Hepatocyte (in vitro differentiated cells): Measurements from ENCODE around the gene IGLL5. TPM values are rescaled to one million over a fixed set of nuclear protein-coding genes. Genes with fewer than 3 reads are reported as not detected.

Source experiments
- DNase-seq: peaks from one replicate; pipeline ENCODE4 v3.0.0-alpha.2; 2016; ENCODE audit warnings: low spot score
- H2AFZ ChIP-seq: fragments of 200-600 bp; sonication (generic); 2 replicates; pipeline ENCODE4 v1.6.0; 2016; ENCODE audit warnings: antibody characterized with exemption, mild to moderate bottlenecking
- H3K27ac ChIP-seq: fragments of 200-600 bp; sonication (generic); 2 replicates; pipeline ENCODE4 v1.5.1; 2016; ENCODE audit warnings: mild to moderate bottlenecking
- H3K27me3 ChIP-seq: fragments of 200-600 bp; sonication (generic); 2 replicates; pipeline ENCODE4 v1.6.1; 2016
- H3K36me3 ChIP-seq: fragments of 200-600 bp; sonication (generic); replicated peaks from 2 replicates; pipeline ENCODE4 v1.5.1; 2016; ENCODE audit warnings: low read depth; ENCODE audit not compliant: insufficient read depth
- H3K4me1 ChIP-seq: fragments of 200-600 bp; sonication (generic); 2 replicates; pipeline ENCODE4 v1.5.1; 2016; ENCODE audit warnings: mild to moderate bottlenecking, moderate library complexity; ENCODE audit not compliant: insufficient read depth
- H3K4me2 ChIP-seq: fragments of 200-600 bp; sonication (generic); 2 replicates; pipeline ENCODE4 v1.6.0; 2016
- H3K4me3 ChIP-seq: fragments of 200-600 bp; sonication (generic); 2 replicates; pipeline ENCODE4 v1.5.1; 2016; ENCODE audit warnings: mild to moderate bottlenecking
- H3K79me2 ChIP-seq: fragments of 200-600 bp; sonication (generic); 2 replicates; pipeline ENCODE4 v1.6.0; 2017; ENCODE audit warnings: mild to moderate bottlenecking
- H3K9me2 ChIP-seq: fragments of 200-600 bp; sonication (generic); replicated peaks from 2 replicates; pipeline ENCODE4 v1.6.0; 2017; ENCODE audit warnings: mild to moderate bottlenecking; ENCODE audit not compliant: insufficient read depth
- H3K9me3 ChIP-seq: fragments of 200-600 bp; sonication (generic); 2 replicates; pipeline ENCODE4 v1.5.1; 2016; ENCODE audit warnings: low read depth, mild to moderate bottlenecking
- H4K20me1 ChIP-seq: fragments of 200-600 bp; sonication (generic); 2 replicates; pipeline ENCODE4 v1.6.0; 2016; ENCODE audit warnings: mild to moderate bottlenecking; ENCODE audit not compliant: insufficient read depth, poor library complexity, severe bottlenecking
- CTCF ChIP-seq: fragments of 200-600 bp; sonication (generic); IDR thresholded peaks from 2 replicates; pipeline ENCODE4 v1.5.1; 2016; ENCODE audit warnings: antibody characterized with exemption, mild to moderate bottlenecking; ENCODE audit not compliant: poor library complexity
- EZH2 ChIP-seq: fragments of 200-600 bp; sonication (generic); IDR thresholded peaks from 2 replicates; pipeline ENCODE4 v1.6.1; 2016; ENCODE audit warnings: antibody characterized with exemption, mild to moderate bottlenecking, borderline replicate concordance
- EZH2phosphoT487 ChIP-seq: fragments of 200-600 bp; sonication (generic); IDR thresholded peaks from one replicate; pipeline ENCODE4 v1.6.1; 2018; ENCODE audit warnings: antibody characterized with exemption, mild to moderate bottlenecking, low read depth, moderate library complexity; ENCODE audit not compliant: unreplicated experiment, severe bottlenecking
- WGBS: methylation state at CpG from one replicate; pipeline ENCODE4 v1.1.6; 2016; ENCODE audit warnings: low lambda C conversion rate; ENCODE audit errors: missing lambda C conversion rate; 5-methylcytosine and 5-hydroxymethylcytosine counted together
- polyA plus RNA-seq: library from polyadenylated mRNA; unstranded; fragments of >200 nt; fragmentation: Nextera tagmentation; extraction: Ambion mirVana; gene quantifications from 2 replicates; pipeline ENCODE4 v1.2.1, GENCODE V29; 2016
- total RNA-seq: library from RNA; depleted of rRNA; stranded (reverse); fragments of >200 nt; gene quantifications from 2 replicates; pipeline ENCODE4 v1.2.3, GENCODE V29; 2014

Gene IGLL5
- total and polyA plus RNA-seq, 2 experiments from 2014 or later = not detected

- Histone ChIP-seq H3K4me2 (no peak overlapping the region), H4K20me1 (no peaks in the 10 kb centered on the region), H3K4me1 (no peaks in the 10 kb centered on the region), H3K36me3 (no peaks in the 10 kb centered on the region), H3K9me2 (no peaks in the 10 kb centered on the region), H3K79me2 (no peaks in the 10 kb centered on the region), H3K27ac (no peak overlapping the region), H3K4me3 (no peak overlapping the region), H3K27me3 (peaks cover 8% of the 10 kb centered on the region), H2AFZ (no peak overlapping the region), H3K9me3 (peaks cover 6% of the 10 kb centered on the region)
- DNase-seq = no peak
- TF ChIP-seq CTCF (no peak), EZH2phosphoT487 (no peak), EZH2 (no peak)
- 70% methylated on average over 8 of the region's 8 CpGs for WGBS
These were observed 16.8 kb upstream of the IGLL5 start for GRCh38 chr22:22870577-22871404.

- Histone ChIP-seq H3K27me3 (peaks cover 8% of the 10 kb centered on the region), H2AFZ (no peak overlapping the region), H3K36me3 (no peaks in the 10 kb centered on the region), H3K9me2 (no peaks in the 10 kb centered on the region), H3K27ac (no peak overlapping the region), H3K4me2 (no peak overlapping the region), H3K79me2 (no peaks in the 10 kb centered on the region), H4K20me1 (no peaks in the 10 kb centered on the region), H3K9me3 (peaks cover 6% of the 10 kb centered on the region), H3K4me3 (no peak overlapping the region), H3K4me1 (no peaks in the 10 kb centered on the region)
- no peak for DNase-seq
- TF ChIP-seq EZH2 = no peak
- TF ChIP-seq CTCF = no peak
- no peak for TF ChIP-seq EZH2phosphoT487
- 88% methylated on average over 10 of the region's 10 CpGs for WGBS
These were observed 15.9 kb upstream of the IGLL5 start for GRCh38 chr22:22871536-22872278.

- no peaks in the 10 kb centered on the region for H3K36me3 ChIP-seq
- no peak overlapping the region for H3K27ac ChIP-seq
- H3K9me2 ChIP-seq = no peaks in the 10 kb centered on the region
- H2AFZ ChIP-seq = no peak overlapping the region
- TF ChIP-seq EZH2 (no peak), EZH2phosphoT487 (no peak), CTCF (no peak)
- 76% methylated on average over 8 of the region's 8 CpGs for whole genome bisulfite sequencing
- H3K9me3 ChIP-seq = peaks cover 6% of the 10 kb centered on the region
- no peak overlapping the region for H3K4me3 ChIP-seq
- no peak for DNase-seq
- no peaks in the 10 kb centered on the region for H4K20me1 ChIP-seq
- H3K4me2 ChIP-seq = no peak overlapping the region
- no peaks in the 10 kb centered on the region for H3K4me1 ChIP-seq
- peaks cover 8% of the 10 kb centered on the region for H3K27me3 ChIP-seq
- no peaks in the 10 kb centered on the region for H3K79me2 ChIP-seq
These were observed 14.6 kb upstream of the IGLL5 start for GRCh38 chr22:22872722-22873708.
